ENCODE measurements around the gene DIP2B.
"Not testable (repeated sequence)": the region's sequence is repeated elsewhere in the genome, so short reads cannot be mapped to it uniquely, and the experiment has no call there.

The DIP2B gene

GRCh38 chr12:50555471-50555885 lies 50.7 kb downstream of the DIP2B start:
- DNase-seq, result no peak

DNA sequence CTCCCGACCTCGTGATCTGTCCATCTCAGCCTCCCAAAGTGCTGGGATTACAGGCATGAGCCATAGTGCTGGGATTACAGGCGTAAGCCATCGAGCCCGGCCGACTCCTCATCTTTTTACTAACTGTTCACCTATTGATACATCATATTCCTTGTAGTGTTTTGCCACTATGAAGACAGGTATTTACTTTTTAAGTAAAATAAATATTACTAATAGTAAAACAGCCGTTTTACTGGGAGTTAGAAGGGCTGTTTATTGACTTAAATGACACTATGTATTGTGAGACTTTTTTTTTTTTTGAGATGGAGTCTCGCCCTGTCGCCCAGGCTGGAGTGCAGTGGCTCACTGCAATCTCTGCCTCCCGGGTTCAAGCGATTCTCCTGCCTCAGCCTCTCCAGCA lies 51.5 kb downstream of the DIP2B start:
- DNase-seq, result no peak

DNA sequence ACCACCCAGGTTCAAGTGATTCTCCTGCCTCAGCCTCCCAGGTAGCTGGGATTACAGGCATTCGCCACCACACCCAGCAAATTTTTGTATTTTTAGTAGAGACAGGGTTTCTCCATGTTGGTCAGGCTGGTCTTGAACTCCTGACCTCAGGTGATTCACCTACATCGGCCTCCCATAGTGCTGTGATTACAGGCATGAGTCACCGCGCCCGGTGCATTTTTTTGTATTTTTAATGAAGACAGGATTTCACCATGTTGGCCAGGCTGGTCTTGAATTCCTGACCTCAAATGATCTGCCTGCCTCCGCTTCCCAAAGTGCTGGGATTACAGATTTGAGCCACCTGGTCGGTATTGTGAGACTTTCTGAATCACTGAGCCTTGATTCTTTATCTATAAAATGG lies 52.0 kb downstream of the DIP2B start:
- DNase-seq, result not testable (repeated sequence)

- DNase-seq, result no peak
Observed at GRCh38 chr12:50557421-50557820, 52.6 kb downstream of the DIP2B start.

- DNase-seq, result no peak
Observed at GRCh38 chr12:50558970-50559369, 54.2 kb downstream of the DIP2B start.

DNA sequence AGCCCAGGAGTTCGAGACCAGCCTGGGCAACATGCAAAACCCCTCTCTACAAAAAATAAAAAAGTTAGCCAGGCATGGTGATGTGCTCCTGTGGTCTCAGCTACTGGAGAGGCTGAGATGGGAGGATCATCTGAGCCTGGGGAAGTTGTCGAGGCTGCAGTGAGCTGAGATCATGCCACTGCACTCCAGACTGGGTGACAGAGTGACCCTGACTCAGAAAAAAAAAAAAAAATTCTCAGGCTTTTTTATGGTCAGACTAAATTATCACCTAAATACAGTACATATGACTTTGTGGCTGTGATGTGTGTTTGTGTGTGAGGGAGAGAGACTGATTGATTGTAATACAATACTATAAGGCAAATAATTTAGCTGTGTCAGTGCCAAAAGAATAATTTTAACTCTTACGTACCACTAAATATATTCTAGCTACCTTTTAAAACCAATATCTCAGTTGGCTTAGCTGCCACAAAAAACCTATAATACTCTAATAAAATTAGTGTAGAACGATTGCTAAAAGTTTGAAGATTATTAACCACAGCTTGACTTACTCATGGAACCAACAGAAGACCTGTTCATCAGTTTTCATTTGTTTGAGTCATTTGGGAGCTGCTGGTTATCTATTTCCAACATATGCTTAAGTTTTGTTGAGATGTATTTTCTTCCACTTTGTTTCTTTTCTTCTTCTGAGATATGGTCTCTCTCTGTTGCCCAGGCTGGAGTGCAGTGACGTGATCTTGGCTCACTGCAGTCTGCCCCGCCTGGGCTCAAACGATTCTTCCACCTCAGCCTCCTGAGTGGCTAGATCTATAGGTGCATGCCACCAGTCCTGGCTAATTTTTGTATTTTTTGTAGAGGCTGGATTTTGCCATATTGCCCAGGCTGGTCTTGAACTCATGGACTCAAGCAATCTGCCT lies 58.0 kb downstream of the DIP2B start:
- DNase-seq, result no peak

GRCh38 chr12:50563434-50563787 lies 58.6 kb downstream of the DIP2B start:
- DNase-seq, result no peak

GRCh38 chr12:50564237-50564947 lies 59.6 kb downstream of the DIP2B start:
- no peak for DNase-seq

DNA sequence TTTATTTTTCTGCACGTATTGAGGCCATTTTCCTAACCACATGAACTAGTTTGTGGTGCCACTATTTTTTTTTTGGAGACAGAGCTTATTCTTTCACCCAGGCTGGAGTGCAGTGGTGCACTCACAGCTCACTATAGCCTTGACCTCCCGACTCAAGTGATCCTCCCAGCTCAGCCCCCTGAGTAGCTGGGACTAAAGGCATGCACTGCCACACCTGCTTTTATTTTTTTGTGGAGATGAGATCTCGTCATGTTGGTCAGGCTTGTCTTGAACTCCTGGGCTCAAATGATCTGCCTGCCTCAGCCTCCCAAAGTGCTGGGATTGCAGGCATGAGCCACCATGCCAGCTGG lies 60.1 kb downstream of the DIP2B start:
- no peak for DNase-seq

DNA sequence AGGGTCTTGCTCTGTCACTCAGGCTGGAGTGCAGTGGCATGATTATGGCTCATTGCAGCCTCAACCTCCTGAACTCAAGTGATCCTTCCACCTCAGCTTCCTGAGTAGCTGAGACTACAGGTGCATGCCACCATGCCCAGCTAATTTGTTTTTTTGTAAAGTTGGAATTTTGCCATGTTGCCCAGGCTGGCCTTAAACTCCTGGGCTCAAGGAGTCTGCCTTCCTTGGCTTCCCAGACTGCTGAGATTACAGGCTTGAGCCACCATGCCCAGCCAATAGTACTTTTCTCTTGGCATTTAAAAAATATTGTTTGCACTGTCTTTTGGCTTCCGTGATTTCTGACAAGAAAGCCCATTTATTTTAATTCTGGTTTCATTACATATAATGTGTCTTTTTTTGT lies 61.3 kb downstream of the DIP2B start:
- DNase-seq, result no peak

DNA sequence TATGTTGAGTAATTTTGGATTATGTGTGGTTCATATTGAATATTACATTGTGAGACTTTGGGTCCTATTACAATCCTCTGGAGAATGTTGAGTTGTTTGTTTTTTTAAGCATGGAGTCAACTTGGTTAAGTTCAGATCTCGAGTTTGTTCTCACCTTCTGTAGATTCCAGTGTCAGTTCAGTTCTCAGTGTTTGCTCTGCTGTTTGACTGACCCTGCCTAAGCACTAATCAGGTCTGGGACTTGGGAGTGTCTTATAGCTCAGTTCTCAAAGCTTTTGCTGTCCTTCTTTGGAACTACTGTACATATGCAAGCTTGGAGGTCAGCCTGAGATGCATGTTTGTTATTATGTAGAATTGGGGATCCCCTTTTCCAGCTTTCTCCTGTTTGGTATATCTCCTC lies 63.1 kb downstream of the DIP2B start:
- DNase-seq, result no peak

DNA sequence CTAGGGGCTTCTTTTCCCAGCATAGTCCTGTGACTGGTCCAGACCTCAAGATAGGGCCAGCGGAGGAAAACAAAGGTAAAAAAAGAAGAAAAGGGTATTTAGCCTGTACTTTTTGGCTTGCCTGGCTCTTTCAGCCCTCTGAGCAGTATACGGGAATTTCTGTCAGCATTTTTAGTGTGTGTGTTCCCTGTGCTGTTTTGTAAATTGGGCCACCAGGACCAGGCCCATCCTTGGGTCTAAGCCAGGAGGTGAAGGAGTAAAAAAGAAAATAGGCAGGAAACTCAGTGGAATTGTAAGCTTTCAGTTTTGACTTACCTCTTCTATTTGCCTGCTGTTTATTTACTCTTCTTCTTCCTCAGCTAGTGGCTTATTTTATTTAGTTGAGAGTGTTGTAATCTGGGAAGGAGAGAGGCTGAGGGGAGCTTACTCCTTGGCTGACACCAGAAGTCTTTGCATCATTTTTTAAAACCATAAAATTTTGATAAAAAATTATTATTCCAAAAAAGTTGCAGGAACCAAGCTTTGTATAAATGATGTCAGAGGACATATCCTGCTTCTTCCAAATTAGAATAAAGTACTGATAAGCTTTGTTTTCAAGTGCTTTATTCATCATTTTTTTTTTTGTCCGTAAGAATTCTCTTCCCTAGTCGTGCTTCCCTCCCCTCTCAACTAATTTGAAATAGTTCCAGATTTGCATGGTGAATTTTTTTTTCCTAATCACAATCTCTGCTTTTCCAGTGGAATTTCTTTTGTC lies 63.7 kb downstream of the DIP2B start:
- no peak for DNase-seq

DNA sequence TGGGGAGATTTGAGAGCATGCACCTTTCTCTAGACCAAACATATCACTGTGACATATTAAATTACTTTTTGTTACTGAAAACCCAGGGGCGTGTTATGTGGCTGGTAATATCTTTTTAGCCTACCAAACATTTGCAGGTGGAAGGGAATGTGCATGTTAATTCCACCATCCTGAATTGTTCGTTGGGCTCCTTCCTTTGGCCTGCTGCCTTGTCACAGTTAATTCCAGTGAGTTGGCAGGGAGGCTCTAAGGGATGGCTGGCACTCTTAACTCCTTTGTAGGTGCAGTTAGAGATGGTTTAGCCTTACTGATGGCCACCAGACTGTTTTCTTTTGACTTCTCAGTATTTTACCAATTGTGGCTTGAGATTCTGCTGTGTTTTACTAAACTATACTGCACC lies 64.5 kb downstream of the DIP2B start:
- no peak for DNase-seq

DNA sequence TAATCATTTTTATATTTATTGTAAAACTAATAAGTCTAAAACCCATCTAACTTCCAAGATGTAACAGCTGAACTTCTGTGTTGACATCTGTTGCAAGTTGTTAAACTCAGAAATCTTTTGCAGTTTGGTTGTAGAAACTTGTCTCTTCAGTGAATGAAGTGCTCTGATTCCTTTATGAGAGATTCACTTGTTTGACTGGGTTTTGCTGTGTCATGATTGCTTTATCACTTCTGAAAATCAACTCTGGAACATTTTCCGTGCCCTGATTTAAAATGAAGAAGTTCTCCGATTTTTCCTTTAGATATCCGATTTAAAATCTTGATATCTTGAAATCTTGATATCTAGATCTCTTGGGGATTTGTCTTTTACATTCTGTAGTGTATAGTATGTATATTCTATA lies 65.1 kb downstream of the DIP2B start:
- DNase-seq, result no peak

DNA sequence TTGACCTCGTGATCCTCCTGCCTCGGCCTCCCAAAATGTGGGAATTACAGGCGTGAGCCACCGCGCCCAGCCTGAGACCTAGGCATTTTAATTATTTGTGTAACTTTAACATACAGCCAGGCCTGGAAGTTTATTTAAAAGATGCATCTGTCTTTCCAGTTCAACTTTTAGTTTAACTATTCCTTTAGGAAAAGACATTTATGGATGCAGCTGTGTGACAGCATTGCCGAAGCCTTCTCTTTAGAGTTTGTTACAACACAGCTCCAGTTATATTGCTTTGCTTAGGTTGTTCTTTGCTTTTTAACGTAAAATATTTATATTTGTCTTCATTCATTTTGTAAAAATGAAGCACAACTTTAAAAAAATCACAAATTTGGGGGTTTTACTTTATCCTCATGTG lies 67.0 kb downstream of the DIP2B start:
- no peak for DNase-seq

- DNase-seq, result no peak
Observed at GRCh38 chr12:50572287-50572686, 67.5 kb downstream of the DIP2B start.

DNA sequence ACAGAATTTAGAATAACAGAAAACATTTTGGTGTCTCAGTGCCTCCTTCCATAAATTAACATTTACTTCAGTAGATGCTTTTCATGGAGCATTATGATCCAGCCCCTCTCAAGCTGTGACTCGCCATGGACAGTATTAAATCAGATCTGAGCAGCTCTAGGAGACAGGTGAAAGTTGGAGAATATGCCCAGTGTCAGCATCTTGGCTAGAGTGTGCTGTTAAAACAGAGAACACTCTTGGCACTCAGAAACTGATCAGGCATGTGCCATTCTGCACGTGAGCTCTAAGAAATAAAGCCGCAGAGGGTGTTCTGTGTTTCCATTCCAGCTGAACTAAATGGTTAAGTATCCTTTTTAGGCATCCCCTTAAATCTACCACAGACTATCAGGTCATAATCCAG lies 68.0 kb downstream of the DIP2B start:
- DNase-seq, result no peak

DNA sequence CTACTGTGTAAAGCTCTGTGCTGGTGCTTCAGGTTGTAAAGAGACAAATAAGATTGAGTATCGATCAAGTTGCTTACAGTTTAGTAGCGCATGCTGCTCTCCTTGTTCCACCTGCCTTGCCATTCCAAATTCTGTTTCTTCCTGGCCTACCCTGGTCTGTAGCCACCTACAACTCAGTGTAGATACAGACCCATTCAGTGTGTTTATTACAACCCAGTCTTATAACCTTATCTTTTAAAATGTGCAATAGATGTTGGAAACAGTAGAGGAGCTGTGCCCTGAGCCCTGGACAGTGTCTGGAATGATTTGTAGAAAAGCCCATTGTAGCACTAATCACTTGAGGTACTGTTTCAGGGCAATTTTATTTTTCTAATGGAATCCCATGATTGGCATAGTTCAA lies 68.5 kb downstream of the DIP2B start:
- DNase-seq, result no peak

- no peak for DNase-seq
Observed at GRCh38 chr12:50574601-50575348, 70.0 kb downstream of the DIP2B start.

DNA sequence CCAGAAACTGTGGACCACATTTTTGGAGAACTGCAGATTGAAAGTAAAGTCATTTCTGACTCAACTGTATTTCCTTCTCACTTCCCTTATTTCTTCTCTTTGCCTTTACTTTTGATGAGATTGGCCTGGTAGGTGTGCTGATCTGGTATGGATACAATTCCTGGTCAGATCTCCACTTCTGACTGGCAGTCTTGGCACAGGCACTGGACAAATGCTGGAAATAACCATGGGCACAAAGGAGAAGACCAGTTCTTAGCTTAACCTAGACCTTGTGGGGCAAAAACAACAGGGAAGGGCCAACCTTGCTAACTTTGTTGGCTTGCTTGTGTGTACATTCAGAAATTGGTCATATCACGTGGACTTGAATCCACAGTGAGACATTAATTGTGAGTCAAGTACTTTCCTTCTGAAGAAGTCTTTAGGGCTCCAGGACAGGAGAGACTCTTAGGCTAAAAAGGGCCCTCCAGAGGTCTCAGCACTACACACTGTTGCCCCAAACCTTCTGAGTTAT lies 75.0 kb downstream of the DIP2B start:
- no peak for DNase-seq

DNA sequence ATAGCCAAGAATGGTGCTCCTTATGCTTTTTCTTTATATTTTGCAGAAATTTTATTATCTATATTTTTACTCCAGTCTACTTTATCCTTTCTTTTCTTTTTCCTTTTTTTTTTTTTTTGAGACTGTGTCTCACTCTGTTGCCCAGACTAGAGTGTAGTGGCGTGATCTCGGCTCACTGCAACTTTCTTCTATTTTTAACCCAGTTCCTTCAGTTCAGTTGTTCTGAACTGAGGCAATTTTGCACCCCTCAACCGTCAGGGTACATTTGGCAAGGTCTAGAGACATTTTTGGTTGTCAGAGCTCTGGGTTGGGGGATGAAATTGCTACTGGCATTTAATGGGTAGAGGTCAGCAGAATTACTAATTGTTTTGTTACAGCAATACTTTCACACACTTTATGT lies 75.7 kb downstream of the DIP2B start:
- DNase-seq, result no peak

- DNase-seq, result no peak
Observed at GRCh38 chr12:50581226-50582184, 76.7 kb downstream of the DIP2B start.
